ENCODE measurements around the gene POU2AF2.

DNA sequence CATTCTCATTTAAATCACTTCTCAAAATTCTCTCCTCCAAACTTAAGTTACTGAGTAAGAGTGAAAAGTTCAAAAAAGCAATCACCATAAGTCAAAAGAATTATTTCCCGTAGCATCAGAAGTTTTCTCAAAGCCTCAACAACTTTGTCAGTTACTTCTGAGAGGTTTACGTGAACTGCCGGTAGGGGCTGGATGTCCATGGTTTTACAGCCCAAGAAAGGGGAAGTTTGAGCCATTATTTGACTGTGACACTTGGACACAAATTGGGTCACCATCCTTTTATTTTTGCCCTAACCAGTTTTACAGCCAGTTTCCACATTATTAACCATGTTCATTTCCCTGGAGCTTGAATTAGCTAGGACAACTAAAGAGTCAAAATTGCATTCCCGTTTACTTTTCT, 60.4 kb downstream of the POU2AF2 start:
- TF ChIP-seq, protein P1, sequence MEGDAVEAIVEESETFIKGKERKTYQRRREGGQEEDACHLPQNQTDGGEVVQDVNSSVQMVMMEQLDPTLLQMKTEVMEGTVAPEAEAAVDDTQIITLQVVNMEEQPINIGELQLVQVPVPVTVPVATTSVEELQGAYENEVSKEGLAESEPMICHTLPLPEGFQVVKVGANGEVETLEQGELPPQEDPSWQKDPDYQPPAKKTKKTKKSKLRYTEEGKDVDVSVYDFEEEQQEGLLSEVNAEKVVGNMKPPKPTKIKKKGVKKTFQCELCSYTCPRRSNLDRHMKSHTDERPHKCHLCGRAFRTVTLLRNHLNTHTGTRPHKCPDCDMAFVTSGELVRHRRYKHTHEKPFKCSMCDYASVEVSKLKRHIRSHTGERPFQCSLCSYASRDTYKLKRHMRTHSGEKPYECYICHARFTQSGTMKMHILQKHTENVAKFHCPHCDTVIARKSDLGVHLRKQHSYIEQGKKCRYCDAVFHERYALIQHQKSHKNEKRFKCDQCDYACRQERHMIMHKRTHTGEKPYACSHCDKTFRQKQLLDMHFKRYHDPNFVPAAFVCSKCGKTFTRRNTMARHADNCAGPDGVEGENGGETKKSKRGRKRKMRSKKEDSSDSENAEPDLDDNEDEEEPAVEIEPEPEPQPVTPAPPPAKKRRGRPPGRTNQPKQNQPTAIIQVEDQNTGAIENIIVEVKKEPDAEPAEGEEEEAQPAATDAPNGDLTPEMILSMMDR (IDR thresholded peaks at IDR 0.05) = no peak
- TF ChIP-seq RELA (CRISPR knock-in tag; IDR thresholded peaks at IDR 0.05; ENCODE audit: borderline replicate concordance) (no peak), ELF4 (CRISPR knock-in tag; IDR thresholded peaks at IDR 0.05; ENCODE audit: low read depth) (no peak), ZNF423 (CRISPR knock-in tag; IDR thresholded peaks at IDR 0.05) (no peak), ESRRA (CRISPR knock-in tag; IDR thresholded peaks at IDR 0.05; ENCODE audit: borderline replicate concordance) (no peak), NR3C1 (CRISPR knock-in tag; conservative IDR thresholded peaks at IDR 0.05; ENCODE audit: low read depth) (no peak)
- TF ChIP-seq, protein P2, sequence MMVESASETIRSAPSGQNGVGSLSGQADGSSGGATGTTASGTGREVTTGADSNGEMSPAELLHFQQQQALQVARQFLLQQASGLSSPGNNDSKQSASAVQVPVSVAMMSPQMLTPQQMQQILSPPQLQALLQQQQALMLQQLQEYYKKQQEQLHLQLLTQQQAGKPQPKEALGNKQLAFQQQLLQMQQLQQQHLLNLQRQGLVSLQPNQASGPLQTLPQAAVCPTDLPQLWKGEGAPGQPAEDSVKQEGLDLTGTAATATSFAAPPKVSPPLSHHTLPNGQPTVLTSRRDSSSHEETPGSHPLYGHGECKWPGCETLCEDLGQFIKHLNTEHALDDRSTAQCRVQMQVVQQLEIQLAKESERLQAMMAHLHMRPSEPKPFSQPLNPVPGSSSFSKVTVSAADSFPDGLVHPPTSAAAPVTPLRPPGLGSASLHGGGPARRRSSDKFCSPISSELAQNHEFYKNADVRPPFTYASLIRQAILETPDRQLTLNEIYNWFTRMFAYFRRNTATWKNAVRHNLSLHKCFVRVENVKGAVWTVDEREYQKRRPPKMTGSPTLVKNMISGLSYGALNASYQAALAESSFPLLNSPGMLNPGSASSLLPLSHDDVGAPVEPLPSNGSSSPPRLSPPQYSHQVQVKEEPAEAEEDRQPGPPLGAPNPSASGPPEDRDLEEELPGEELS (CRISPR knock-in tag; IDR thresholded peaks at IDR 0.05) = no peak
- TF ChIP-seq, protein P3, sequence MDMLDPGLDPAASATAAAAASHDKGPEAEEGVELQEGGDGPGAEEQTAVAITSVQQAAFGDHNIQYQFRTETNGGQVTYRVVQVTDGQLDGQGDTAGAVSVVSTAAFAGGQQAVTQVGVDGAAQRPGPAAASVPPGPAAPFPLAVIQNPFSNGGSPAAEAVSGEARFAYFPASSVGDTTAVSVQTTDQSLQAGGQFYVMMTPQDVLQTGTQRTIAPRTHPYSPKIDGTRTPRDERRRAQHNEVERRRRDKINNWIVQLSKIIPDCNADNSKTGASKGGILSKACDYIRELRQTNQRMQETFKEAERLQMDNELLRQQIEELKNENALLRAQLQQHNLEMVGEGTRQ (CRISPR knock-in tag; IDR thresholded peaks at IDR 0.05) = no peak
- TF ChIP-seq, protein P4, sequence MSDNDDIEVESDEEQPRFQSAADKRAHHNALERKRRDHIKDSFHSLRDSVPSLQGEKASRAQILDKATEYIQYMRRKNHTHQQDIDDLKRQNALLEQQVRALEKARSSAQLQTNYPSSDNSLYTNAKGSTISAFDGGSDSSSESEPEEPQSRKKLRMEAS (CRISPR knock-in tag; IDR thresholded peaks at IDR 0.05) = no peak
- TF ChIP-seq, protein P5, sequence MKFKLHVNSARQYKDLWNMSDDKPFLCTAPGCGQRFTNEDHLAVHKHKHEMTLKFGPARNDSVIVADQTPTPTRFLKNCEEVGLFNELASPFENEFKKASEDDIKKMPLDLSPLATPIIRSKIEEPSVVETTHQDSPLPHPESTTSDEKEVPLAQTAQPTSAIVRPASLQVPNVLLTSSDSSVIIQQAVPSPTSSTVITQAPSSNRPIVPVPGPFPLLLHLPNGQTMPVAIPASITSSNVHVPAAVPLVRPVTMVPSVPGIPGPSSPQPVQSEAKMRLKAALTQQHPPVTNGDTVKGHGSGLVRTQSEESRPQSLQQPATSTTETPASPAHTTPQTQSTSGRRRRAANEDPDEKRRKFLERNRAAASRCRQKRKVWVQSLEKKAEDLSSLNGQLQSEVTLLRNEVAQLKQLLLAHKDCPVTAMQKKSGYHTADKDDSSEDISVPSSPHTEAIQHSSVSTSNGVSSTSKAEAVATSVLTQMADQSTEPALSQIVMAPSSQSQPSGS (CRISPR knock-in tag; IDR thresholded peaks at IDR 0.05; ENCODE audit: borderline replicate concordance, low read depth) = no peak

Measured in WTC11 (cell line).